ENCODE results near the gene PRDM15. TPM values are rescaled to one million over a fixed set of nuclear protein-coding genes. Genes with fewer than 3 reads are reported as not detected.

Gene PRDM15
- polyA plus RNA-seq (ENCODE audit: insufficient read length in 3 of 3): 1 to 10 TPM; 5.4 to 5.7 (median 5.4) TPM

GRCh38 chr21:41879190-41879998 lies at the start of gene PRDM15:
TSS of gene PRDM15 (minus strand) at chr21:41879344. CDS start at chr21:41860363, 18,981 bp downstream.
- peak in 2 of 3 donors; percentile 14 to 36 for DNase-seq (ENCODE audit: low read depth in 3 of 3, low spot score in 2 of 3)

DNA sequence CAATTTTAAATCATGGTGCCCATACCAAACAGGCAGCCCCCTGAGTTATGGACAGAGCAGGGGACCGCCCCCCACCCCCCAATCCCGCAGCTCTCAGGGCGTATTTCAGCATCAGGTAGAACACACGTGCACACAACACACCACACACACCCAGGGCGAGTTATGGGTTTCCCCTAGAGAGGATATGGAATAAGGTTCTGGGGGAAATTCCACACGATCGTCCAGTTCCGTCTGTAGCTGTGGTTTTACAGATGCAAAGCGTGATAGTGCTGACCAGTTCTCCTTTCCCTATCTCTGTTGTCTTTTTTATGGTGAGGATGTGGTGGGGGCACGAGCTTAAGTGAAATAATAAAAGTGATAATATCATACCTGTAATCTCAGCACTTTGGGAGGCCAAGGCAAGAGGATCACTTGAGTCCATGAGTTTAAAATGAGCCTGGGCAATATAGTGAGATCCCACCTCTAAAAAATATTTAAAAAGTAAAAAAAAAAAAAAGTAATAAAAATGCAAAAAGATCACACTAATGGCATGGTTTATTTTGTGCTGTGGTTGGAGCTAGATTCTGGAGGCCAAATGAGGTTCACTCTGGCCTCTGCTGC lies 49.6 kb upstream of the PRDM15 start:
- no peak for DNase-seq (ENCODE audit: low read depth in 3 of 3, low spot score in 2 of 3)

DNA sequence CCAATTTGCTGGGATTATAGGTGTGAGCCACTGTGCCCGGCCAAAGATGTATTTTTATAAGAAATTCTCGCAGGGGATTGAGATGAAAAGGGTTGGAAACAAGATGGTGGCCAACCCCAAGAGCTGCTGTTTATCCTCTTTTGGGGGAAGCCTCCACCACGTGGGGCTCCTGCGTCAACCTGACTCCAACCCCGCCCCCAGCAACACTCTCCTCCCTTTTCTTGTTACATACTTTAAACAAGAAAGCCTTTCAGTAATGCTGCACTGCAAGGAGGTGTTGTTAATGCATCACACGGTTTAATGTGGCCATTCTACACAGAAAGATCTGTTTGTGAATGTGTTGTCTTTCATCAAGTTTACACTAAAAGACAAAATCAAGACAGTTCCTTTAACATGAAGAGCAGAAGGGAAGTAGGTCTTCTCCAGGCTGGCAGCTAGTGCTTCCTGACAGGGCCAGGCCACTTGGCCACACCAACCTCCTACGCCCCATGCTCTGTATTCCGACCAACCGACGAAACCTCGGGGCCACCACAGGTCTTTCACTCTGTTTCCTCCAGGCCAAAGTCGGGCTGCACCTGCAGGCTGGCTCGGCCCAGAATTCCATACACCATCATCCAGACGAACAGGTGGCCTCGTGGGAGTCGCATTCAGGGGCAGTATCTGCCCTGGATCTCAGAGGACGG lies 48.7 kb upstream of the PRDM15 start:
- no peak for DNase-seq (ENCODE audit: low read depth in 3 of 3, low spot score in 2 of 3)

- DNase-seq (ENCODE audit: low read depth in 3 of 3, low spot score in 2 of 3): no peak
These were observed 47.6 kb upstream of the PRDM15 start for GRCh38 chr21:41926807-41927171.

GRCh38 chr21:41926117-41926806 lies 47.1 kb upstream of the PRDM15 start:
- DNase-seq (ENCODE audit: low read depth in 3 of 3, low spot score in 2 of 3): peak in 1 of 3 donors; percentile 45

GRCh38 chr21:41925767-41926116 lies 46.6 kb upstream of the PRDM15 start:
- DNase-seq (ENCODE audit: low read depth in 3 of 3, low spot score in 2 of 3): no peak

DNA sequence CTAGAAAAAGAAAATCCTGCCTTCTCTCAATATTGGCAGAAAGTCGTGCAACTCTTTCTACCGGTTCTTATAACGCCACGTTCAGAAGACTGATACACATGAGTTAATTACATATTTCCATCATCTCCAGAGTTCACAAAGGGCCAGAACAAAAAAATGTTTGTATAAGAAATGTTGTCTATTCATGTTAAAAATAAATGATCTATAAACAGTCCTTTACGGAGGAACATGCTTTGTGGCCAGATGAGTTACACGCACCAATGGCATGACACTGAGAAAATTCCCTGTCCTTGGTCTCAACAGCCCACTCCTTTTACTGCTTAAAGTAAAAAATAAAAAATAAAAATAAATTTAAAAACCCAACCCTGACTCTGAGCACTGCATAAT lies 45.2 kb upstream of the PRDM15 start:
- no peak for DNase-seq (ENCODE audit: low read depth in 3 of 3, low spot score in 2 of 3)

GRCh38 chr21:41923631-41924367 lies 44.7 kb upstream of the PRDM15 start:
- DNase-seq (ENCODE audit: low read depth in 3 of 3, low spot score in 2 of 3): no peak

DNA sequence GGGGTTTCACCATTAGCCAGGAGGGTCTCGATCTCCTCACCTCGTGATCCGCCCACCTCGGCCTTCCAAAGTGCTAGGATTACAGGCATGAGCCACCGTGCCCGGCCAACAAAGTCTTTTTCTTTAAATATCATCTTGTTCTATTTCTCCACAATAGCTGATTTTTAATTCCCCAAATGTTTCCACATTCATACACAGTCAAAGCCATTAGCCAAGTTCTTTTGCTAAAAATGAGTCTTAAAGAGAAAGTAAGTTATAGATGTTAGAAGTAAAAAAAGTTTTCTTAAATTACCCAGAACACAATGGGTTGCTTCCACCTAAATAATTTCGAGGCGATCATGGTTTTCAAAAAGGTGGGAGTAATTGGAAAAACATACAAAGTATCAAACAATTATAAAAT lies 44.0 kb upstream of the PRDM15 start:
- DNase-seq (ENCODE audit: low read depth in 3 of 3, low spot score in 2 of 3): no peak

DNA sequence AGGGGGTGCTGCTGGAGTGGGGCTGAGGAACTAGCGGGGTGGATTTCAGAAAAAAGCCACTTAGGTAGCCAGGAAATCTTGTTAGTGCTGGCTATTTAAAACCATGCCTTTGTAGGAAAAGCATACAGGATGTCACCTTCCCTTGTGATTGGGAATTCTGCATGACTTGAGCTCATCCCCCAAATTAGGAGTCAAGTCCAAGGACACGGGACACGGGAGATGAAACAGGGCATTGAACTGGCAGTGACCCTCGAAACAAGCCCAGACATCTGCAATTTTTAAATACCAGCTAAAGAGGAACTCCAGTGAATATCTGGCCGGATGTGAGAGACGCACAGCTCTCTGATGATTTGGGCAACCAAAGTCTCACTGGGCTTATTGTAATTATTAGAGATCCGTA lies 41.9 kb upstream of the PRDM15 start:
- no peak for DNase-seq (ENCODE audit: low read depth in 3 of 3, low spot score in 2 of 3)

DNA sequence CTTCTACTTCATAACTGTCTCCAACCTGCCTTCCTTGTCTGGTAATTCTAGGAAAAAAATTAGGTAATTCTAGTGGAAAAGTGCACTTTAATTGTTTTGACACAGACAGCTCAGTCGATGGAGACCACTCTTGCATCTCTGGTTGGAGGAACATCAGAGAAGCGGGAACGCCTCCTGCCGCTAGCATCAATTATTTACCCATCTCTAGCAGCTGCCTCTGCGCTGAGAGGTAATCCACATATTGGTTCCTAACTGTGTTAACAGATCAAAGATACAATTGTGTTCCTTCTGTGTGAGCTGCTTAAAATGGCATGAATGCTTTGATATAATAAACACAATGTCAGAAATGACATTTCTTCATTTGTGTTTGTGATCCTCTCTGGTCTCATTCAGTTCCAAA lies 41.3 kb upstream of the PRDM15 start:
- no peak for DNase-seq (ENCODE audit: low read depth in 3 of 3, low spot score in 2 of 3)

- no peak for DNase-seq (ENCODE audit: low read depth in 3 of 3, low spot score in 2 of 3)
These were observed 40.7 kb upstream of the PRDM15 start for GRCh38 chr21:41919666-41920398.

DNA sequence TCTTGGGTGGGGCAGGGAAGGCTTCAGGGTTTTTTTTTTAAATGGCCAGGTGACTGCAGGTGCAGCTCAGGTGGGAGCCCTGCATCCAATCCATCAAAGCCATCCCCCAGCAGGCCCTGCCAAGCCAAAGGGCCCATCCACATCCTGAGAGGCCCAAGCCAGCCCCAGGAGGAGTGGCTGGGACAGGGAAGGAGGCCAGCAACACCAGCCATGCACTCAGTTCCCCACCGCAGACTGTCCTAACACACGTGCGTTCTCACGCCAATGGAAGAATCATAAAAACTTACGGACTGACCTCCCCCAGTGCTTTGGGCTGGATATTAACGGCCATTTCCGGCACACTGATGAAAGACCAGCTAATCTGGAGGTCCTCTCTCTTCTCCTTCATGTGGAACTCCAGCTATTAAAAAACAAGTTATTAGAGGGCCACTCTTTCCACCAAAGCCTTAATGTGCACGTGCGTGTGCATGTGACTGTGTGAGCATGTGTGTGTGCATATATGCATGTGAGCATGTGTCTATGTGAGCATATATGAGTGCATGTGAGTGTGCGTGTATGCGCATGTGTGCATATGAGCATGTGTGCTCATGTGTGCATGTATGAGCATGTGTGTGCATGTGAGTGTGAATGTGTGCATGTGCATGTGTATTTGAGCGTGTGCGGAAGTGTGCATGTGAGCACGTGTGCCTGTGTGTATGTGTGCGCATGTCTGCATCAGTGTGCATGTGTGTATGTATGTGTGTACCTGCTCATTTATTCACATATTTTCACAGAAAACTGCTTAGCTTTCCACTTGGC lies 39.6 kb upstream of the PRDM15 start:
- DNase-seq (ENCODE audit: low read depth in 3 of 3, low spot score in 2 of 3): no peak

DNA sequence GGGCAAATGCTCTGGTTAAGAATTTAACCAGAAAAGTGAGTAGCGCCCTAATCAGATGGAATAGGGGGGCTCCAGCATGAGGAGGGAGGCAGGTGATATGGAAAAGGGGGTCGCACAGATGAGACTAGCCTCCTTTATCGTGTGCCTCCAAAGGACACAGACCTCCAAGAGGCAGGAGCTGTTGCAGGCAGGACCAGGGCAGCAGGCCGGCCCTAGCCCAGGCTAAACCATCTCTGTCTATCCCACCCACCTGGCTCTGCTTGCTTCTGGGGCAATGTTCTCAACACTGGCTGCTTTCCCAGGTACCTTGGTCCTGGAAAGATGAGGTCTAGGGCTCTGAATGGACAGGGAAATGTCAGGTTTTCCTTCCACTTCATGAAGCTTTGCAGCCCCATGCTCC lies 38.4 kb upstream of the PRDM15 start:
- DNase-seq (ENCODE audit: low read depth in 3 of 3, low spot score in 2 of 3): no peak

GRCh38 chr21:41916888-41917433 lies 37.8 kb upstream of the PRDM15 start:
- no peak for DNase-seq (ENCODE audit: low read depth in 3 of 3, low spot score in 2 of 3)

DNA sequence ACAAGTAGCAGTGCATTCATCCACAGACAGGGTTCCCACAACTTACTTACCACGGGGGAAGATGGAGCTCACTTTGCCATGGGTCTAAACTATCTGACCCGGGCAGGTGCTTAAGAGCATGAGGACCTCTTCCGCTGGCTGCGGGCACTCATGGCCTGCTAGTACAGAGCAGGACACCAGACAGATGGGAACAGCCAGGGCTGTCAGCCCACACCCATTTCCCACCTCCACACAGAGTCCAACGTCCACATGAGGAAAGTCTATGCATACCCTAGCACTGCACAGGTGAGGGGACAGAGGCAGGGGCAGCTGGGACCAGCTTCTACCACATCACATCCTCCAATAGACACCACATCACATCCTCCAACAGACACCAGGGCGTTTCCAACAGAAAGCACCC lies 35.8 kb upstream of the PRDM15 start:
- DNase-seq (ENCODE audit: low read depth in 3 of 3, low spot score in 2 of 3): no peak

GRCh38 chr21:41914358-41914757 lies 35.2 kb upstream of the PRDM15 start:
- no peak for DNase-seq (ENCODE audit: low read depth in 3 of 3, low spot score in 2 of 3)

GRCh38 chr21:41913230-41913629 lies 34.1 kb upstream of the PRDM15 start:
- no peak for DNase-seq (ENCODE audit: low read depth in 3 of 3, low spot score in 2 of 3)

GRCh38 chr21:41908829-41909228 lies 29.7 kb upstream of the PRDM15 start:
- no peak for DNase-seq (ENCODE audit: low read depth in 3 of 3, low spot score in 2 of 3)
